HT1080 (cell line): Measurements from ENCODE around the gene MAN1C1. TPM values are rescaled to one million over a fixed set of nuclear protein-coding genes. Genes with fewer than 3 reads are reported as not detected.

ENCODE experiments used
- DNase-seq: peaks from one replicate; pipeline ENCODE4 v3.0.0-alpha.2; 2015; ENCODE audit warnings: low read depth
- total RNA-seq: library from RNA; depleted of rRNA; stranded (reverse); fragments of >200 nt; shearing (Covaris generic); gene quantifications from 2 replicates; pipeline ENCODE4 v1.2.3, GENCODE V29; 2014

MAN1C1 gene
- total RNA-seq, 1 experiment from 2014 or later: not detected

- no peak for DNase-seq
These were observed 141.2 kb downstream of the MAN1C1 start for GRCh38 chr1:25757846-25758185.

DNA sequence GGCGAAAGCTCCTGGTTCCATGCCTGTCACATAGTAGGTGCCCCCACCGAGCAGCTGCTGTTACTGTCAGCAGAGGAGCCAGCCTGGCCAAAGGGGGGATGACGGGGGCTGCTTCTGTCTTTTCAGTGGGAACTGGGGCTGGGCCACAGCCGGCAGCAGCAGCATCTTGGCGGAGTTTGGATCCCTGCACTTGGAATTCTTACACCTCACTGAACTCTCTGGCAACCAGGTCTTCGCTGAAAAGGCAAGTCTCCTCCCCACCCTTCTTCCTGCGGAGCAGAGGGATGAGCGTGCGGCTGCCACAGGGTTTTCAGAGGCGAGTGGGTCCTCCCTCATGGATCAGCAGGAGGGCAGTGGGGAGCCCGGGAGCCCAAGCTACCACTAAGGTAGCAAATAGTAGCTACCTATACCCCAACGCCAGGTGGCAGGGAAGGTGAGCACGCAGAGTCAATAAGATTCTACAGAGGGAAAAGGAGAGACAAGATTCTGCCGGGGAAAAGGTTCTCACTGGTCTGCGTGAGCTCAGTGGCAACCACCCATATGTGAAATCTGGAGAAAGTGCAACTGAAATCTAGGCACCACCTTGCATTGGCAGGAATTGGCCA is 142.0 kb downstream of the MAN1C1 start:
- no peak for DNase-seq

GRCh38 chr1:25760122-25760719 is 143.6 kb downstream of the MAN1C1 start:
- no peak for DNase-seq

DNA sequence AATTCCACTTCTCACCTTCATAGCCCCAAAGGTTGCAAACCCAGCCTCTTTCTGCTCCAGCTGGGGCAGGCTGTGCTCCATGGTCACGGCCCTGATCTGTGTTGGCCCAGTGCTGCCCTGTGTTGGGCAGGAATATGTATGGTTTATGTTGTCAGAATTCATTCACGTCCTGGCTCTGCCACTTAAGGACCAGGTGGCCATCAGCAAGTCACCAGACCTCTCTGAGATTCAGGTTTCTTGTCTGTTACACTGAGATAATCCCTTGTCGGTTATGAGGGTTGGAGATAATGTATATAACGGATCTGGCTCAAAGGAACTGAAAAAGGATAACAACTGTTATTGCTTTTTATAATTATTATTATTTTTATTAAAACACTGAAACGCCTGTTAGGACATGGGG is 144.3 kb downstream of the MAN1C1 start:
- DNase-seq: no peak

DNA sequence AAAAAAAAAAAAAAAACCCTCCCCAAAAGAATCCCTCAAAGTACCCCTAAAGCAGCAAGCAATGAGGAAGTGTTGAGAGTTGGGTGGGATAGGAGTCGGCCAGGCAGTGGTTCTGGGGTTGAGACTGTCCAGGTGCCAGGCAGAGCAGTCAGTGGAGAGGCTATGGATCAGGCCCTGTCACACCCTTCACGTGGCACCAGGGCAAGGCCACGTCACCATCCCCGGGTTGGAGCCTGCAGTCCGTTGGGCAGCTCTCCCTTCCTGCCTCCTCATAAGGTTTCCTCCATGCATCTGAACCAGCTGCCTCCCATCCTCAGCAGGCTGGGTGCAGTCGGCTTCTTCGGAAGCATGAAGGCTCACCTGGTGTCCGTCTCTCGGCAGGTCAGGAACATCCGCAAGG is 146.9 kb downstream of the MAN1C1 start:
- no peak for DNase-seq

- DNase-seq: no peak
These were observed 148.7 kb downstream of the MAN1C1 start for GRCh38 chr1:25765136-25765922.

DNA sequence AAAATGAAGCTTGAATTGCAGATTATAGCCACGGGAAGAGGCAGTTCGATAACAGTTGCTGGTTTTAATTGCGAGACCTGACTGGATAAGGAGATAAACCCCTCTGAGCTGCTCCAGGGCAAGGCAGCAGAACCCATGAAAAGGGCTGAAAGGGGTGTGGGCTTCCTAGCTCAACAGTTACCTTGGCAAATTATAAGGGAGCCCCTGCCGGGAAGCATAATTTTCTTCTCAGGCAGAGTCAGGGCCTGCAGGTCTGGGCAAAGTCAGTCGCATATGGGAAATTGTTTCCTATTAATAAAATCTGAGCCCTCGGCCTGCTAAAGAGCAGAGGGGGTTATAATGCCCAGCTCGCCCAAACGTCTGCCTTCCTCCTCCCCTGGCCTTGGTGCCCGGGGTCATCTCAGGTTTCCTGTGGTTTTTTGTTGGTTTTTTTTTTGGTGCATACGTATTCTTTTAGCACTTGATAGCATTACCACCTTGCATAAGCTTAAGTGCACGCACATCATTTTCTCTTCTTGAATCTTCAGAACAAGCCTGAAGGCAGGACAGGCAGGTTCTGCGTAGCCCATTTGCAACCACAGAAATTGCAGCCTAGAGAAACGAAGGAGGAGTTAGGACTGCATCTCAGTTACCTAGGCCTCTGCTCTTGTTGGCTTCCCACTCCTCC is 149.5 kb downstream of the MAN1C1 start:
- no peak for DNase-seq

DNA sequence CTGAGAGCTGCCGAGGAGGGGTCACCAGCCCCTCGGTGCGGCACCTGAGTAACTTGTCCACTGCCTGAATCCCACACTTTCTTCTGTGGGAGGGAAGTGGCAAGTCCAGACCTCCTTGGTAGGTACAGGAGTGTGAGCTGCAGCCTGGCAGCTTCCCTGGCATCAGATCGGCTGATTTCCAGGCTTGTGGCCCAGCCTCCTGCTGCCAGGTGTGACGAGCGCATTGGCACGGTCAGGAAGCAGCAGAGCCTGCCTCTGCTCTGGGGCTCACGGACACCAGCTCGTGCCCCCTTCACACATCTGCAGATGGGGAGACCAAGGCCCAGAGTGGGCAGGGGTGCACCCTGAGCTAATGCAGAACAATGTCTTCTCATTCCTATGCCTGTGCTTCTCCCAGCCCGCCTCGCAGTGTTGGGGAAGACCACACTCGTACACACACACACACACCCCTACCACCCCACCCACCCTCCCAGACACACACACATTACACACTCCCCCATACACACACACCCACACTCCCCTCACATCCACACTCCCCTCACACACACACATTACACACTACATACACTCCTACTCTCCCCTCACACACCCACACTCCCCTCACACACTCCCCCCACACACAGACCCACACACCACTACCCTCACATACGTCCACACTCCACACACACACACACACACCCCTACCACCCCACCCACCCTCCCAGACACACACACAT is 150.3 kb downstream of the MAN1C1 start:
- no peak for DNase-seq

- DNase-seq: no peak
These were observed 150.8 kb downstream of the MAN1C1 start for GRCh38 chr1:25767437-25767770.

GRCh38 chr1:25768999-25769398 is 152.4 kb downstream of the MAN1C1 start:
- no peak for DNase-seq

DNA sequence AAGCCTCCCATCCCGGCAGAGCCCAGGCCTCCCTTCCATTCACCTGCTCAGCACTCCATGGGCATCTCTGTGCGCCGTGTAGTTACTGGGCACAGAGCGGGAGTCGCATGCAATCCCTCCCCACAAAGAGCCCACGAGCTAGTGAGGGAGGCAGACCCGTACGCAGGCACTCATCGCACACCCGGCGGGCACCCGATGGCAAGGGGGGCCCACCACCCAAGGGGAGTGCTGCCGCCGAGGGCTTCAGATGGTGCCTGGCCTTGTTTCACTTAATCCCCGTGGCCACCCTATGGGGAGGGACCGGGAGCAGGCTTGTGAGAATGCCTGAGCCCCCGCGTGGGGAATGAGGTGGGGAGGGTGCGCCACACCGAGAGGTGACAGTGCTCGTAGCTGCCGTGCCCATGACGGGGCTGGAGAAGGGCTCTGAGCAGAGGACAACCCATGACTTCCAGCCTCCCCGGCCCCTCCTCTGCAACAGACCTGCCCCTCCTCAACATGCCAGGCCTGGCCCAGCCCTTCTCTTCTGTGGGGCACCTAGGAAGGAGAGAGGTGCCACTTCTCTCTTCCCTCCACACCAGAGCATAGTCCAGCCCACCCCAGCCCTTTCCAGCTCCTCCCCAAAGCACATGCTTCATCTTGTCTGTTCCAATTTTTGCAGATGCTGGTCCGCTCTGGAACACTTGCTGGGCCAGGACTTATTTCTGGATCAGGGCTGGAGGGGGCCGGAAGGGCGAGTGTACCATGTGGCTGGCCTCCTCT is 153.2 kb downstream of the MAN1C1 start:
- no peak for DNase-seq

GRCh38 chr1:25770541-25771220 is 154.1 kb downstream of the MAN1C1 start:
- no peak for DNase-seq

- DNase-seq: peak; percentile 24
These were observed 154.9 kb downstream of the MAN1C1 start for GRCh38 chr1:25771221-25772114.

GRCh38 chr1:25772164-25772563 is 155.6 kb downstream of the MAN1C1 start:
- no peak for DNase-seq

DNA sequence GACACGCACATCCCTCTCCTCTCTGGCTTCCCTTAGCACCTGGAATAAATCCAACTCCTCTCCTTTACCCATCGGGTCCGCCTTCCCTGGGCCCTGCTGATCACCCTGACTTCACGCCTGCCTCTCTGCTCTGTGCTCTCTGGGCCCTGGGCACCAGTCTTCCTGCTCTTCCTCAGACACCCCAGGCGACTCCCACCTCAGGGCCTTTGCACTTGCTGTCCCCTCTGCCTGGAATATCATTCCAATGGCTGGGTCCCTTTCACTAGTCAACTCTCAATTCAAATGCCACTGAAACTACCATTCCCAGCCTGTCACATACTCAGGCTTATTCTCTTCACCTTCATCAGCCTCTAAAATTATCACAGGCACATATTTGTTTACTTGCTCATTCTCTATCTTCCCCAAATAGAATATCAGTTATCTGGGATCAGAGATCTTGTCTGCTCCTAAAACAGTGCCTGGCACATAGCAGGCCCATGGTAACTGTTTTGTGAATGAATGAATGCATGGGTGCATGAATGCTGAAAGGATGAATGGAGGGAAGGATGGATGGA is 156.2 kb downstream of the MAN1C1 start:
- DNase-seq: no peak

DNA sequence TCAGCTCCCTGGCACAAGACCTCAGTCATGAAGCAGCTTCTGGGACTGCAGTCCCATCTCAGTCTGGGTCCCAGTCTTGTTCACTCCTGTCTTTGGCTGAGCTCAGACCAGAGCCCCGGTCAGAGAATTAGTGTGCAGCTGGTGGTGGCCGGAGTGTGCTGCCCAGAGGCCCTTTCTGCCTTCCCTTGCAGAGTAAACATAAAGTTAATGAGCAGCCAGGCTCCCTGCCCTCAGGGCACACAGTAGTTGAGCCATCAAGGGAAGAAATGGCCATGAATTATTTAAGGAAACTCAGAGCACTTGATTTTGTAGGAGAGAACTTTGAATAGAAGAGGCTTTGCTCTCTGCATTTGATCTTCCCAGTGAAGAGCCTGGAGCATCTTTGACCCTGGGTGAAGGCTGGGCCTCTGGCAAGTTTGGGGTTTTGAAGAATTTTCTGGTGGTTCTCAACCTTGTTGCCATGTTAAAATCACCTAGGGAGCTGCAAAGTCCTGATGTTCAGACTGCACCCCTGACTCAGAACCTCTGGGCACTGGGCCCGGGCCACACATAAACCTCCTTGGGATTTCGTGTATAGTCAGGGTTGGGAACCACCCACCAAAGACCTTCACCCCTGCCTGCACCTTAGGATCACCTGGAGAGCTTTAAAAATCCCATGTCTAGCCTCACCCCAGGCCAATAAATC is 157.0 kb downstream of the MAN1C1 start:
- no peak for DNase-seq

GRCh38 chr1:25774206-25774803 is 157.7 kb downstream of the MAN1C1 start:
- no peak for DNase-seq
